Kidney glomerular epithelial cell (primary cell): ENCODE measurements around the gene CPO.
A peak's percentile ranks its signal among the peaks of the same experiment; 100 is the strongest.

Experiments
- DNase-seq: peaks from one replicate; lab custom pipeline; 2025; lab: John Stamatoyannopoulos, UW

Gene CPO

DNA sequence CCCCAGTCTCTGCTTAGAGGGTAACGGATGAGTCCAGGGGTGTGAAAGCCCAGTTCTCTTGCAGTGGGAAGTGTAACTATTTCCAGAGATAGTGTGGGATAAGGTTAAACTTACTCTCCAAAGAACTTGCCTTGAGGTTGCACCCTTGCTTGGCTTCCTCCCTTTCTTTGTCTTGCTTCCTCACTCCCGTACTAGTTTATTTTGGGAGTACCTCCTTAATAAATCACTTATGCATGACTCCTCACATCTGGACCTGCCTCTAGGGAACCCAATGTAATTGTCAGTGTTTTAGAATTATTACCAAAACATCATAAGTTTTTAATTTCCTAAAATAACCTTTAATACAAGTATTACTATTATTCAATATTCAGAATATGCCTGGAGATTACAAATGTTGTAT, 35.2 kb downstream of the CPO start:
- no peak for DNase-seq

DNA sequence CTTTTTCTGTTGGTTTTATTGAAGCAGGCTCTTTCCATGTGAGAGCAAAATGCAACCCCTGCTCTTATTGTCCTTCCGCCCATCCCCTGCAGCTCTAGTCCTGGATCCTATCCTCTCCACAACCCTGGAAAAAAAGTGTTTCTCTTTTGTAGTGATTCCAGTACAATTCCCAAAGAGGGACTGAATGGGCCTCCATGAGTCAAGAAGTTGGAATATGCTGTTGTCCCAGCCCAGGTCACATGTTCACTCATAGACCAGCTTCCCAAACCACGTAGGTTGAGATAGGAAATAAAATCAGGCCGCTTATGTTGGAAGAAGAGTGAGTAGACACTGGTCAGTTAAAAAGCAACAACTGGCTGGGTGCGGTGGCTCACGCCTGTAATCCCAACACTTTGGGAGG, 39.4 kb downstream of the CPO start:
- no peak for DNase-seq

DNA sequence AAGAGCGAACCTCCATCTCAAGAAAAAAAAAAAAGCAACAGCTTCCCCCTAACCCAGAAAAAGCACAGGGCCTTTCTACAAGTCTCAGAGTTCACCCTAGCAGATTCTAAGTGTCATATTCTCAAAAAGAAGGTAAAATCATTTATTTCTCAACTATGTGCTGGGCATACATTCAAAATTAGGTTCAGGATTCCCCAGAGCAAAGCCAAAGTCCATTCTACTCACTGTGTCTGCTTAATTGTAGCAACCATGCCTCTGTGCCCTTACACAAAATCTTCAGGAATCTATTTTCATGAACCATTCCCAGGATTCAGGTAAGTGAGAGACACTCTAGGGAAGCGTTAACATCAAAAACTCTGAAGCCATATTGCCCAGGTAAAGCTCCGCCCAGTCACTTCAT, 40.0 kb downstream of the CPO start:
- DNase-seq, result no peak

DNA sequence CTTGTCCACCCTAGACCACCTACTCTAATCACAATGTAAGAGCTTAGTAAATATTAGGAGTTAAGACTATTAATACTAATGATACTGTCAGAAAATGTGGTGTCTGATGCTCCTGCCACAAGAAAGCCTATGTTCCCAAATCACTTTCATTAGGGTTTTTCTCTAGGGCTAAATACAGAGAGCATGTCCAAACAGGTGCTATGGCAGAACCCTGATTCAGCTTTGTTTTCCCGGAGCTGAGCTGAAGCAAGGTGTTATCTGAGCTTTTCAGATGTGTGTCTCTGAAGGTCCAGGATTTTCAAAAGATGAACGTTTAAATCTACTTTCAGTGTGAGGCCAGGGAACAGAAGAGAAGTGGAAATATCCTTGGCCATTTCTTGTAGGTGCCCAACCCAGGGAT, 40.6 kb downstream of the CPO start:
- DNase-seq, result no peak

DNA sequence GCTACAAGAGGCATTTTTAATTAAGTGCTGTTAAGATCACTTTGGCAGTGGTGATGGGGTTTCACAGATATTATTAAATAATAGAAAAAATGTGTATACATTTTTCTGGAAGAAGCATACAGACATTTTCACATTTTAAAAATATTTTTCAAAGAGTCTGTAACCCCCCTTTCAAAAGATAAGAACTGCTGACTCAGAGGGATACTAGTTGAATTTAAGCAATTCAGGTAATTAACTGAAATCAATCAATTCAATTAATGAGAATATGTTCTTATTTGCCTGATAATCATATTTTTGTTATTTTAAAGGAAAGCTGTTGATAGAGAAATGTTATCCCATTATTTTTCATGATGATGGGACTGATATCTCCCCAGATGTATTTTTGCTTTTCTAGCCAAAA, 41.1 kb downstream of the CPO start:
- DNase-seq, result no peak

DNA sequence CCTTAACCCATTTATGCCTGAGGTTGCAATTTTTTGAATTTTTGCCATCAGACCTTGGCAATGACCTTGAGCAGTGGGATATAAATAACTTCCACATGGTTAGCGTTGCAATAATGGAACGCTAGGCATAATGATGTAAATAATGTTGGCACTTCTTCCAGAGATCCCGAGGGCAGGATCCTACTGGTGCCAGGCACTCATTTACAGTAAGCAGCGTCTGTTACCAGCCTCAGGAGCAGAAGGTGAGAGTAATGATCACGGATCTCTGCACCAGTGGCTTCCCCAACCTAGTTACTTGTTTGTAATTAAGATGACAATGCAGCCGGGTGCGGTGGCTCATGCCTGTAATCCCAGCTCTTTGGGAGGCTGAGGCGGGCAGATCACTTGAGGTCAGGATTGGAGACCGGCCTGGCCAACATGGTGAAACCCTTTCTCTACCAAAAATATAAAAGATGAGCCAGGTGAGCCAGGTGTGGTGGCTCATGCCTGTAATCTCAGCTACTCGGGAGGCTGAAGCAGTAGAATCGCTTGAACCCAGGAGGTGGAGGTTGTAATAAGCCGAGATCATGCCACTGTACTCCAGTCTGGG, 41.9 kb downstream of the CPO start:
- DNase-seq, result no peak

DNA sequence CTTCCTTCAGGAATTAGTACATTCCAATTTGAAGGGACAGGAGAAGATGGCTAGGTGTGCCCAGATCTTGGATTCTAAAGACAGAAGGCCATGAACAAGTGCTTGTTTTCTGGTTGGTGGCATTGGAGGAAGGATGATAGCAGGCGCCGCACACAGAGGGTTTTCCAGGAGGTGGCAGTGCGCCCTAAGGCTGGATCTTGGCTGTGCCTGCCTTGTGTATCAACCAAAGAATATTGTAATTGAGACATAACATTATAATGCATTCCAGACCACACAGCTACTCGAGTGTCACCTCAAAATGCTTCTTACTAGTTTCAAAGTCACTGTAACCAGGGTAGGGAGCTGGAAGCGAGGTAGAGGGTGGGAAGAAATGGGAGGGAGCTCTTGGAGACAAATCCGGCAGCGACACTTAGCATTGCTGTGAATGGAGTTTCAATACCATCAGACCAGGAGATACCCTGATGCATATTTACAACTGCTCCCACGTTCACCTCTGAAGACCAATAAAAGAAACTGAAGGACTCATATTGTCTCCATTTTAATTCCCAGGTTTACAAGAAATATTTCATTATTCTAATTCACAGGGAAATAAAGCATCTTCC, 42.5 kb downstream of the CPO start:
- DNase-seq, result peak; percentile 87

DNA sequence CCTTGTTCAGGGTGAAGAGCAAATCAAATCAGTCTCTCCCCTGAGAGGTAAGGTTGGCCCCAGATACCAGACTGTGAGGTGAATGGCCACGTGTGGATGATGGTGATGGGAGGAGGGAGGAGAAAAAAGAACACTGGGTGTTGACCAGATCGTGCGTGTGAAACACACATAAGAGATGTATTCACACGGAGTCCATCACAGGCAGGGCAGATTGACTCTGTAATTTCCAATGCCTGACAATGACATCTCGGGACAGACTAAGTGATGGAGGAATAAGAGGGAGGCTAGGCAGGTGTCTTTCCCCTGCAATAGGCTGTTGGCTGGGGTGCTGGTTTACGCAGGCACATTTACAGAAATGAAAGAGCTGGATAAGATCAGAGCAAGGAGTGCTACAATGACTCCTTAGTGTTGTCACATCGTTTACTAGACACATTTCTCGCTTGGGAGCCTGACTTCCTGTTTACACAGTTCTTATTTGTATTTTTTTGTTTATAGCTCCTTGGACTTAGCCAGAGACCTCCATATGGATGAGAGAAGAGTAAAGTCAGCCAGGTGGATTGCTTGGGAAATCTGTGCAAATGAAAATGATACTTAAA, 43.1 kb downstream of the CPO start:
- DNase-seq, result no peak

DNA sequence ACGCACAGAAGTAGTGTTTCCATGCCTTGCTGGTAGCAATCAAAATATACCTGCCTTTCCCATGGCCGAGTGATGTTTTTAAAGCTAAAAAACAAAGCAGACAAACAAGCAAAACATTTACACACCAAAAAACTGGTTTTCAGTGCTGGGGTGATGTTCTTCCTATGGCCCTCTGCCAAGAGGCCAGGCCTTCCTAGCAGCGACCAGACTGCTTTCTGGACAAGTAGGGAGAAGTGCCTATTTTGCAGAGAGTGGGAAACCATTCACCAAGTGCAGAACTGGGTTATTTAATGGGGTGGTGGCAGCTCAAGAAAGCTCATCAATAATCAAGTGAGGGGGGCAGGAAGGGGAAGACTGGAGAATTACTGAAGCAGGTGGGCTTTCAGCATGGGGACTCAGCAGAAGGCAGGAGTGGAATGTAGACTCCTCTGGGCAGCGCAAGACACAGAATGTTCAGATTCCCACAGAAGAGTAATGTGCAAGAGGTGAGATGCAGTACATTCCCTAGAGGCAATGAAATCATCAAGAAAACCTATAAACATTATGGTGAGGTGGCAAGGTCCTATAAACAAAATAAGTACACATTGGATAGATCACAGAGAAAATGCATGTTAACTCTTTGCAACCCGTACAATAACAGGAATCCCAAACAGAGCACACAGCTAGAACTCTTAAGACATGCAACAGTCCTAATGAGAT, 44.0 kb downstream of the CPO start:
- DNase-seq, result peak; percentile 11

DNA sequence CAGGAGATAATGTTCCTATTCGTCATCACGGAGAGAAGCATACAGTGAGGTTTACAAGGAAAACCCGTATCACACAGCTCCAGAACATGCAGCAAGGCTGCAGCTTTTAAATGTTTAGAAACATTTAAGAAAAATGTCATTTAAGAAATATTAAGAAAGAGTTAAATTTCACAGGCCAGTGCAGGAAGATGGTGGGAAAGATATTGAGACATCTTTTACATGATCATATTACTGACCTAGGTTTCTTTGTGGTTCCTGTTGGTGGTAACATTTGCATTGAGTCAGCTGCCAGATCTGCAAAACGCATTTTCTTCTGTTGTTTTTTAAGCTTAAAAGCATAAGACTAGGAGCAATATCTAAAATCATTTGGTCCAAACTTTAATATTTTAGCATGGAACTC, 44.9 kb downstream of the CPO start:
- DNase-seq, result no peak

DNA sequence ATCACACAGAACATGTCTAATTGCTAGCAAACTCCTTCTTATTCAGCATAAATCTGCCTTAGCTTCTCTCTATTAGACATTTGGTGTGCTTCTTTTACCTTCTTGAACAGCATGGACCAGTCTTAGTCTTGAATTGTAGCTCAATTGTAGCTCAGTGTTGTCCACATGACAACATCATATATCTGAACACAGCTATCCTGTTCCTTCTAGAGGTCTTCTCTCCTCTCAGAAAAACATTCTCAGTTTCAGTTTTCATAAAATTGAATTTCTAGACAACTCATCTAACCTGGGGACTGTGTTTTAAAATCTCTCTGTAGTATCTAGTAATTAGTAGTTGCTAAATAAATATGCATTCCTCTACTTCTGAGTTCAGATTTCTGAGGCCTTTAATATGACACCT, 47.6 kb downstream of the CPO start:
- DNase-seq, result no peak

DNA sequence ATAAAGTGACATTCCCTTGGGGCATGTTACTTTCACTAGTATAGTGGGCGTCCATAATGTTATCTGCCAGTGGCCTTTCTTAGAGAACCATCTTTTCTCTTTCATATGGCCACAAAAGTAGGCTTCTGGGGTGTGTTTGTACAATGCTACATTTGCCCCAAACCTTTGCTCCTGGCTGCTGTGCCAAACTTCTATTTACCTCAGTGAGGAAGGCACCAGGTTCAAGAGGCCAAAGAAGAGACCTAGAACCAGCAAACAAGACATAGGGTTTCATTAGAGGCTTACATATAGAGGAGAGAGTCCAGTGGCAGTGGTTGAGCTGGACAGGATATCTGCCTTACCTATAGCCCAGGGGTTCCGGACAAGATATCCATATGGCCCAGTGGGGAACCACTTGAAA, 48.5 kb downstream of the CPO start:
- no peak for DNase-seq

DNA sequence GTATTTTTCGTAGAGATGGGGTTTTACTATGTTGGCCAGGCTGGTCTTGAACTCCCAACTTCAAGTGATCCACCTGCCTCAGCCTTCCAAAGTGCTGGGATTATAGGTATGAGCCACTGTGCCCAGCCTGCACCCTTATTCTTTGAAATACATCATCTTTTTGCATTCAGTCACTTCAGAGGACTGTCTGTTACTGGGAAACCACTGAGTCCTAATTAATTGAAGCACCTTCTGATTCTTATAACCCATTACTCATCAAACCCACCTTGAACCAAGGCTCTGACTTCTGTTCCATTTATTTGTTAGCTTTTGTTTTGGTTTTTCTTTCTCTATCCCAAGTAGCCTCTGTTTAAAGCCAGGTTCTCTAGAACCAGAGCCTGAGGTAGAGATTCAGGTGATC, 49.6 kb downstream of the CPO start:
- no peak for DNase-seq

DNA sequence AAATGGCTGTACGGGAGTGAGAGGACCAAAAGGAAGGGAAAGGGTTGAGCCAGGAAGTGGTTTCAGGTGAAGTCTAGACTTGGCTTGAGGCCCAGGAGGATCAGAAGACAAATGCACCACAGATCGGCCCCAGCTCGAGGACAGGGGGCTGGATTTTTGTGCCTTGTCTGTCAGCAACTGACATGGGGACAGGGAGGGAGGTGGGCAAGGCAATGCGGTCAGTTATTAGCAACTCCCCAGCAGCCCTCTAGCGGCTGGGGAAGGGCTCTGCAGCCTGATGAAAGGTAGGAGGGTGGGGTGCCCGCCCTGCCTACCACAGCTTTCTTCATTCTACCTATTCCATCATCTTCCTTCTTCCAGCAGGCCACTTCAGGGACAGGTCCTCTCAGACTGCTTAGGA, 50.0 kb downstream of the CPO start:
- no peak for DNase-seq

DNA sequence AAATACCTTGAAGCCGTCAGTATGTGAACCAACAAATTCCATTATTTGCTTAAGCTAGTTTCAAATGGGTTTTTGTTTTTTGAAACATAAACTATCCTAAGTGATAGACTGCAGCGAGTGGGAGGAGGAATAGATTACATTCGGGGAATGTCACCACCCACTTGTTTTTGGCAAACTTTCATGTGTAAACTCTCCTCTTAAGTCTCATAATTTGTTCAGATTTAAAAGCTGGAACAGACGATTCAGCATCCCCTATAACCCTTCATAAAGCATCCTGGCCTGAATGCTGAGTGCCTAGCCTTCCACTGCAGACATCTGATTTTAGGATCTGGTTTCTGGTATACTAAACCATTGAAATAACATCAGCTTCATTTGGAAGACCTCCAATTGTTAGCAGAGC, 51.0 kb downstream of the CPO start:
- DNase-seq, result no peak

DNA sequence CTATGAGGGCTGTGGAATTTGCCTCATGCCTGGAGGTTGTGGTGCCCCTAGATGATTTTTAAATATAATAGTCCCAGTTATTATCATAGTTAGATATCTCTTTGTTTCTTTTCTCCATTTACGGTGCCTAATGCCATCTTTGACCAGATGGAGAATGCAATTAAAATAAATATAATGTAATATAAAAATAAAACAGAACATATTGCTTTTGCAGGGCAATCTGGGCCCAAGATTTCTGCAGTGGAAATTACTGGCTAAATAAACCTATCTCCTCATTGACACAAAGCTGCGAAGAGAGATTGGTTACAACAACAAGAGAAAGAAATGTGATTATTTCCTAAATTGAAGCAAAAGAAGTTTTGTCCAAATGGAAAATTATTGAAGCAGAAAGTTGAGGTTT, 51.8 kb downstream of the CPO start:
- DNase-seq, result no peak

DNA sequence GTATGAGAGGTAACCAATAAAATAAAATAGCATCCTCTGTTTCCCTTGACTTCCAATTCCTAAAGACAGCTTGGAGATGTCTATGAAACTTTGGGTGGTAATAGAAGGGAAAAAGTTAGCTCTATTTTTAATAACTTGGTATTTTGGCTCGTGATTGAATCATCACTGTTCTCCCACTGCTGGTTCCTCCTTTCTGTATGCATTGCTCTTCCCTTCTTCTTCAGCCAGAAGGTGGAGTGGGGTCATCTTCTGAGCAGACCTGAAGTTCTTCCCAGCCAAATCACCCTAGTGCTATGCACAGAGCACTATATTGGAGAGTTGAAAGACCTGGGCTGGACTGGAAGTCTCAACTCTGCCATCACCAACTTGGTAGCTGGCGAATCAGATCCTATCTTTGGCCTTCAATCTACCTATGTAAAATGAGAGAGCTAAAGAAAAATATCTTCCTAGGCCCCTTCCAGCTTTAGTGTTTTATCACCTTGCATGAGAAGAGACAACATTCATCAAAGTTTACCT, 54.1 kb downstream of the CPO start:
- no peak for DNase-seq

DNA sequence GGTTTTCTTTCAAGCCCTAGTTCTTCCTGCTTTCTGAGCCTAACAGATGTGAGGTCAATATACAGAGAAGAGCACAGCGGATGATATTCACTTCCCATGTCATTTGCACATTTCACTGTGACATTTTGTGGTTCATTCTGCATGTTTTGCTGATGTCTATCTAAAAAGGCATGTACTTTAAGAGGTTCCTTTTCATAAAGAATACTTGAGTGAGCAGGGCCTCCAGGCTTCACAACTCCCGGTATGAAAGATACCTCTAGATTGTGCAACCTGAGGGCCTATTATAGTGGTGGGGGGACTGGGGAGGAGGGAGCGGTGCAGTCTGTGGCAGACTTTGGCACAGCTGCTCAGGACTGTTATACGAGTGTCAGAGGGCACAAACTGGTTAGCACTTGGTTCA, 54.6 kb downstream of the CPO start:
- DNase-seq, result no peak

DNA sequence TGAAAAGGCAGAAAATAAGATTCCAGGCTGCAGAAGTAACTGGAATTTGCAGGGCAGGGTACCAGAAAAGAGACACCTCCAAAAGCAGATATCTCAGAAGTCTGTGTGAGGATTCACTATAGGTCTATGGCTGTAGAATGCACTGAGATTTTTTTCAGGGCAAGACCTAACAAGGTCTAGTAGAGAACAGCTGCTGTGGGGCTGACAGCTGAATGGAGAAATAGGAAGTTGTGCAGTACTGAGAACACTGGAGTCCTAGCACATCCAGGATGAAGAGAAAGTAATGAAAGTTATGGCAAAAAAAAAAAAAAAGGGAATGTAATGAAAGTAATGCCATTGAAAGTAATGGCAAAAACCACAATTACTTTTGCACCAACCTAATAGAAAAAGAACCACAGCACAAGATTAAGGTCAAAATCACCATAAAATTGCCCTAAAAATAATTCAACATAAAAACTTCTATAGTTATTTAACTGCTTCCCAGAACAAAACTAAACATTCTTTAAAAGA, 57.3 kb downstream of the CPO start:
- no peak for DNase-seq

DNA sequence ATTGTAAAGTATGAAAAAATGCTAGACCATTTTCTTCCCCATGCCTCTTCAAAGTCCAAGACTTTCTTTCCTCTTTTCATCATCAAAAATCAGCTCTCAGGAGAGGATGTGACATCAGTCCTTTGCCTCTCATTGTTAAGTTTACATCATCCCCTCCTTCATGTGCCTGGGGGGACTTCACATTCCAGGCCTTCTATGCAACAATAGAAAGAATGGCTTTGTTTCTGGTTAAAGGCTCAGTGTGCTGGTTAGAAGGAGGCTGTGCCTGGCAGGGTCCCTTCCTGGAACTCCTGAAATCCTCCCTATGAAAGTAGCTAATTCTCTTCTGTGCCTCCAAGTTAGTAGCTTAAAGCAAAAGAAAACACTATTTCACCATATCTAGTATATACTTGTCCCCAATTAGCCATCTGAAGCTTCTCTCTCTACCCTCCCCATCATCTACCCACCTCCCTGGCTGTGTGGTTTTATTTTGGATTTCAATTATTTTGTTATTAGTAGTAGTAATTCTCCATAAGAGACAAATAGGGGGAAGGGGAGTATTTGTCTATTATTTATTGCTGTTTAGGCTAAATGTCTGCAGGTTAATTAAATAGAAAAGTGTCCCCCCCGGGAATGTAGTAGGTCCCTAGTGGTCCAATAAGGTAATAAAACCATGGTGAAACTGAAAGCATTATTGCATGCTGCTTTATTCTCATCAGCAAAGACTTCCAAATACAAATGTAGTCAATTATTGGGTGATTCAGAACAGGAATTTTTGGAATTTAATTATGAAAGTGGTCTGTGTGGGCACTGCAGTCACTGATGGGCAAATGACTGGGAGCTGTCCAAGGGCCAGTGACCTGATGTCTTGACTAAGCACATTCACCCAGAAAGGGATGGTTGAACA, 69.0 kb downstream of the CPO start:
- DNase-seq, result peak; percentile 75

DNA sequence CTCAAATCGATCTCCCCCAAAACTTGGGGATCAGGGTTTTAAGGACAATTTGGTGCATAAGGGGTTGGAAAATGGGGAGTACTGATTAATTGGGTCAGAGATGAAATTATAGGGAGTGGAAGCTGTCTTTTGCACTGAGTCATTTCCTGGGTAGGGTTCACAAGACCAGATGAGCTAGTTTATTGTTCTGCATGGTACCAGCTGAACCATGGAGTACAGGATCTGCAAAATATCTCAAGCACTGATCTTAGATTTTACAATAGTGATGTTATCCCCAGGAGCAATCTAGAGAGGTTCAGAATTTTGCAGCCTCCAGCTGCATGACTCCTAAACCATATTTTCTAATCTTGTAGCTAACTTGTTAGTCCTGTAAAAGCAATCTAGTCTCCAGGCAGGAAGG, 73.1 kb downstream of the CPO start:
- DNase-seq, result peak; percentile 41

DNA sequence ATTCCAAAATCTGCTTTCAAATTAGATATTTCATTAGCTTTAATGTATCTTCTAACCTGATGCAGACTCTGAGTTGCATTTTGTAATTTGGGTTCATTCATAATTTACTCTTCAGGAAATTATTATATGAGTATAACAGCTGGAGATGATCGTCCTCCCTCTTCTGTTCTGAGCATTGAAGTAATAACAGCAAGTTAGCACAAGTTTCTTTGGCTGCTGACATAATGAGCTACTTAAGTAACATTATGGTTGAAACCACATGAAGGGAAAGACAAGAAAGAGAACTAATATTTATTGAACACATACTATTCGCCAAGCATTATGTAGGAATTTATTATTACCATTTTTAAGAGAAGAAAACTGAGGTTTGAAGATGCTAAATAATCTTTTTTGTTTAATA, 75.1 kb downstream of the CPO start:
- no peak for DNase-seq
